Ramos (cell line): ENCODE measurements around the gene CPNE6.
"Not testable (repeated sequence)": the region's sequence is repeated elsewhere in the genome, so short reads cannot be mapped to it uniquely, and the experiment has no call there.

Experiments used
- in situ Hi-C: fragments of 300-500 bp; cut with MboI; formaldehyde crosslinking; loops from one replicate; pipeline ENCODE4 v1.14.3; 2022; ENCODE audit warnings: low sequenced_read_pairs; ENCODE audit not compliant: unreplicated experiment

The CPNE6 gene

GRCh38 chr14:24071144-24071697 lies at the start of gene CPNE6:
CPNE6 (plus strand) TSS chr14:24071562; CDS start chr14:24072937, 1,375 bp downstream.
- in situ Hi-C loops, result no loop called here

GRCh38 chr14:24024939-24025418 lies 46.4 kb upstream of the CPNE6 start:
- in situ Hi-C loops, result not testable (repeated sequence)

- in situ Hi-C loops, result not testable (repeated sequence)
Measured at GRCh38 chr14:24029687-24030086, 41.7 kb upstream of the CPNE6 start.

GRCh38 chr14:24031331-24031730 lies 40.0 kb upstream of the CPNE6 start:
- in situ Hi-C loops, result not testable (repeated sequence)

GRCh38 chr14:24032727-24033418 lies 38.5 kb upstream of the CPNE6 start:
- in situ Hi-C loops, result no loop called here

GRCh38 chr14:24035769-24036168 lies 35.6 kb upstream of the CPNE6 start:
- in situ Hi-C loops, result not testable (repeated sequence)

- in situ Hi-C loops, result no loop called here
Measured at GRCh38 chr14:24036169-24036962, 35.0 kb upstream of the CPNE6 start.

- in situ Hi-C loops, result not testable (repeated sequence)
Measured at GRCh38 chr14:24036963-24037657, 34.3 kb upstream of the CPNE6 start.

- in situ Hi-C loops, result no loop called here
Measured at GRCh38 chr14:24037658-24038037, 33.7 kb upstream of the CPNE6 start.

GRCh38 chr14:24038686-24039085 lies 32.7 kb upstream of the CPNE6 start:
- in situ Hi-C loops, result no loop called here

GRCh38 chr14:24040692-24041091 lies 30.7 kb upstream of the CPNE6 start:
- in situ Hi-C loops, result no loop called here

GRCh38 chr14:24042746-24043145 lies 28.6 kb upstream of the CPNE6 start:
- in situ Hi-C loops, result no loop called here

- in situ Hi-C loops, result not testable (repeated sequence)
Measured at GRCh38 chr14:24049002-24049401, 22.4 kb upstream of the CPNE6 start.

- in situ Hi-C loops, result not testable (repeated sequence)
Measured at GRCh38 chr14:24050753-24051152, 20.6 kb upstream of the CPNE6 start.

- in situ Hi-C loops, result no loop called here
Measured at GRCh38 chr14:24051176-24051788, 20.1 kb upstream of the CPNE6 start.

GRCh38 chr14:24051789-24052655 lies 19.3 kb upstream of the CPNE6 start, which contains the start of gene CARMIL3:
CARMIL3 (plus strand) TSS chr14:24052009; CDS start chr14:24052154, 145 bp downstream.
- in situ Hi-C loops, result no loop called here

GRCh38 chr14:24052656-24053547 lies 18.5 kb upstream of the CPNE6 start:
- in situ Hi-C loops, result no loop called here
